Lower leg skin (tissue), 3 donors: Measurements from ENCODE around the gene MINDY4.

ENCODE experiments used
- CTCF ChIP-seq, 3 donors: fragments of 450-650 bp; IDR thresholded peaks; one replicate each; pipeline ENCODE4 v1.5.1; 2016; ENCODE audit warnings: antibody characterized with exemption in 3 of 3, mild to moderate bottlenecking in 3 of 3, moderate library complexity in 2 of 3
- POLR2A ChIP-seq, 2 donors: fragments of 450-650 bp; IDR thresholded peaks; one replicate each; pipeline ENCODE4 v1.6.1; 2016 to 2017; ENCODE audit warnings: antibody characterized with exemption in 2 of 2, mild to moderate bottlenecking in 1 of 2, moderate library complexity in 1 of 2

- TF ChIP-seq POLR2A (IDR thresholded peaks at IDR 0.05) (no peak), CTCF (IDR thresholded peaks at IDR 0.05) (no peak)
Observed at GRCh38 chr7:30904561-30904960, 133.3 kb downstream of the MINDY4 start.
